Right lobe of liver (tissue), 6 donors: Measurements from ENCODE around the gene NRXN2. TPM values are rescaled to one million over a fixed set of nuclear protein-coding genes. Genes with fewer than 3 reads are reported as not detected.
"Not testable (repeated sequence)": the region's sequence is repeated elsewhere in the genome, so short reads cannot be mapped to it uniquely, and the experiment has no call there.

ENCODE experiments used
- ATAC-seq, 4 donors: fragments of 200-7000 bp; cut with Tn5 transposase; one replicate each; pipeline ENCODE4 v1.9.1; 2020; ENCODE audit warnings: mild to moderate bottlenecking in 4 of 4, moderate library complexity in 4 of 4
- DNase-seq, 3 donors: peaks; one replicate each; pipeline ENCODE4 v3.0.0-alpha.2; 2020
- H3K27ac ChIP-seq, 3 donors: fragments of 200-600 bp; one replicate each; pipeline ENCODE4 v1.8.0; 2022
- H3K27me3 ChIP-seq, 2 donors: fragments of 200-600 bp; one replicate each; pipeline ENCODE4 v1.8.0; 2022
- H3K36me3 ChIP-seq, 4 donors: fragments of 200-600 bp; sonication (generic) in 1 of 4; one replicate each; pipeline versions ENCODE4 v1.5.1 to v1.8.0; 2017 to 2022; ENCODE audit warnings: control low read depth in 1 of 4
- H3K4me1 ChIP-seq, 4 donors: fragments of 200-600 bp; sonication (generic) in 1 of 4; one replicate each; pipeline versions ENCODE4 v1.5.1 to v1.8.0; 2017 to 2022; ENCODE audit warnings: control low read depth in 1 of 4
- H3K4me3 ChIP-seq, 3 donors: fragments of 200-600 bp; one replicate each; pipeline ENCODE4 v1.8.0; 2022
- H3K9me3 ChIP-seq, 4 donors: fragments of 200-600 bp; sonication (generic) in 1 of 4; one replicate each; pipeline versions ENCODE4 v1.5.1 to v1.8.0; 2017 to 2022; ENCODE audit warnings: control low read depth in 1 of 4
- POLR2A ChIP-seq: fragments of 450-650 bp; IDR thresholded peaks from one replicate; pipeline ENCODE4 v1.6.1; 2017; ENCODE audit warnings: antibody characterized with exemption, mild to moderate bottlenecking
- WGBS: methylation state at CpG from one replicate; pipeline ENCODE4 v1.1.6; 2018; ENCODE audit warnings: low coverage, low lambda C conversion rate; ENCODE audit not compliant: insufficient coverage; ENCODE audit errors: missing lambda C conversion rate; 5-methylcytosine and 5-hydroxymethylcytosine counted together
- intact Hi-C, 2 donors: fragments of 100-400 bp; cut with DNase I; formaldehyde crosslinking; loops; one replicate each; pipeline versions ENCODE4 v1.11.2 to v1.14.1; 2022
- total RNA-seq, 6 experiments: library from RNA; depleted of rRNA in 2 of 6; stranded (reverse); fragments of >200 nt in 2 of 6; fragmentation: NEBNext Ultra II Directional in 3 of 6; extraction: Animal tissue kit (Norgen Biotek cat#: 25700) in 3 of 6; gene quantifications; one replicate each; pipeline versions ENCODE4 v1.1.0 to v1.2.4, GENCODE V29; 2016 to 2023
- TF ChIP-seq, protein P1 (sequence below), 4 donors: fragments of 200-600 bp in 3 of 4; fragments of 450-650 bp in 1 of 4; IDR thresholded peaks; one replicate each; pipeline versions ENCODE4 v1.5.1 to v1.8.0; 2016 to 2022; ENCODE audit warnings: antibody characterized with exemption in 4 of 4, mild to moderate bottlenecking in 2 of 4
- donor health status: DM: no; HTN: yes; CAD: no.
- donor health status: DM: no; HTN: no; CAD: no.
- donor health status: DM: no; HTN: no; CAD: no.
- donor health status: DM: no; HTN: yes; CAD: no.
- donor health status: DM: no; HTN: yes; CAD: no.

NRXN2 gene
- total RNA-seq, 6 experiments from 2014 or later: 1.6 to 7.7 (median 2.3) TPM

DNA sequence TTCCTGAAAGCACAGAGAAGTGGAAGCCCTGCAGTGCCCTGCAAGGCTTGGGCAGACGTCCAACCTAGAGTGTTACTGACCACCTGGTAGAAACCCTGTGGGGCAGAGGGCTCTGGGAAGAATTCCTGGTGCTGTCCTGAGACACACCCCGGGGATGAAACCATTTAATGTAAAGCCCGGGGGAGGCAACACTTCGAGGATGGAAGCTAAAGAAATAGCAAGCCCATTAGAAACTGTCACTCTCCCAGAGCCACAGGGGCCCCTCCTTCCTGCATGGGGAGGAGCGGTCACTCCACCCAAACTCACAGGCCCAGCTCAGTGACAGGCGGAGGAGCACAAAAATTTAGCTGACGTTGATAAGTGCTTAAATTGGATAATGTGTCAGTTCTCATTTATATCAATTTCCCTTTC lies 57.6 kb downstream of the NRXN2 start:
- Histone ChIP-seq H3K4me3 (no peak overlapping the region), H3K9me3 (no peaks in the 10 kb centered on the region), H3K36me3 (no peaks in the 10 kb centered on the region), H3K4me1 (no peaks in the 10 kb centered on the region), H3K27ac (no peak overlapping the region), H3K27me3 (no peaks in the 10 kb centered on the region)
- WGBS: 49% methylated on average over 7 of the region's 7 CpGs
- ATAC-seq: peak; percentile 45 to 74 (median 50)
- intact Hi-C loops: no loop called here
- TF ChIP-seq, protein P1, sequence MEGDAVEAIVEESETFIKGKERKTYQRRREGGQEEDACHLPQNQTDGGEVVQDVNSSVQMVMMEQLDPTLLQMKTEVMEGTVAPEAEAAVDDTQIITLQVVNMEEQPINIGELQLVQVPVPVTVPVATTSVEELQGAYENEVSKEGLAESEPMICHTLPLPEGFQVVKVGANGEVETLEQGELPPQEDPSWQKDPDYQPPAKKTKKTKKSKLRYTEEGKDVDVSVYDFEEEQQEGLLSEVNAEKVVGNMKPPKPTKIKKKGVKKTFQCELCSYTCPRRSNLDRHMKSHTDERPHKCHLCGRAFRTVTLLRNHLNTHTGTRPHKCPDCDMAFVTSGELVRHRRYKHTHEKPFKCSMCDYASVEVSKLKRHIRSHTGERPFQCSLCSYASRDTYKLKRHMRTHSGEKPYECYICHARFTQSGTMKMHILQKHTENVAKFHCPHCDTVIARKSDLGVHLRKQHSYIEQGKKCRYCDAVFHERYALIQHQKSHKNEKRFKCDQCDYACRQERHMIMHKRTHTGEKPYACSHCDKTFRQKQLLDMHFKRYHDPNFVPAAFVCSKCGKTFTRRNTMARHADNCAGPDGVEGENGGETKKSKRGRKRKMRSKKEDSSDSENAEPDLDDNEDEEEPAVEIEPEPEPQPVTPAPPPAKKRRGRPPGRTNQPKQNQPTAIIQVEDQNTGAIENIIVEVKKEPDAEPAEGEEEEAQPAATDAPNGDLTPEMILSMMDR (IDR thresholded peaks at IDR 0.05): no peak
- no peak for TF ChIP-seq POLR2A
- DNase-seq: no peak

DNA sequence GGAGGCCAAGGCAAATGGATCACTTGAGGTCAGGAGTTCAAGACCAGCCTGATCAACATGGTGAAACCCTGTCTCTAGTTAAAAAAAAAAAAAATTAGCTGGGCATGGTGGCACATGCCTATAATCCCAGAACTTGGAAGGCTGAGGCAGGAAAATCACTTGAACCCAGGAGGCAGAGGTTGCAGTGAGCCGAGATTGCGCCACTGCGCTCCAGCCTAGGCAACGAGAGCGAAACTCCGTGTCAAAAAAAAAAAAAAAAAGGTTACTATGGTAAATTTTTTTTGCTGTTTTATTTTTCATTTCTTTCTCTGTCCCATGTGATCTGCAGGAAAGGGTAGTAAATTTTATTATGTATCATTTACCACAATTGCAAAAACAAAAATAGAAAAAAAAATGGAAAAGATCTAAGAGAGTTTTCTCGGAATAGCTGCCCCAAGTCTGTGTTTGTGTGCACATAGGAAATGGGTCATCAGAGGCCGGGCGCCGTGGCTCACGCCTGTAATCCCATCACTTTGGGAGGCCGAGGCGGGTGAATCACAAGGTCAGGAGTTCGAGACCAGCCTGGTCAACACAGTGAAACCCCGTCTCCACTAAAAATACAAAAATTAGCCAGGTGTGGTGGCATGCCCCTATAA lies 58.6 kb downstream of the NRXN2 start:
- peak in 1 of 4 donors; percentile 13 for ATAC-seq
- H3K9me3 ChIP-seq, H3K36me3 ChIP-seq, H3K4me1 ChIP-seq, H3K27me3 ChIP-seq, H3K27ac ChIP-seq, DNase-seq, intact Hi-C loops, H3K4me3 ChIP-seq: not testable (repeated sequence)
- 72% methylated on average over 13 of the region's 15 CpGs for WGBS

DNA sequence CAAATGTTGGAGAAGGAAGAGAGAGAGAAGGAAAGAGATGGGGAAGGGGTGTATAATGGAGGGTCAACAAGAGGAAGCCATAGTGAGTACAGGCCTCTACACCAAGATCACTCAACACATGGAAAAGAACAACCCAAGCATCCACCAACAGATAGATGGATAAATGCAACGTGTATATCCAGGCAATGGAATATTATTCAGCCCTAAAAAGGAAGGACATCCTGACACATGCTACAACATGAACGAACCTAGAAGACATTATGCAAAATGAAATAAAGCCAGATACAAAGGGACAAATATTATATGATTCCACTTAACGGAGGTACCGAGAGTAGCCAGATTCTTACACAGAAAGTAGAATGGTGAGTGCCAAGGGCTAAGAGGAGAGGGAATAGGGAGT lies 59.3 kb downstream of the NRXN2 start:
- H3K36me3 ChIP-seq: no peaks in the 10 kb centered on the region
- no peak for DNase-seq
- intact Hi-C loops: no loop called here
- peaks cover 0 to 11% (median 0%) of the 10 kb centered on the region in 4 donors for H3K4me1 ChIP-seq
- ATAC-seq: no peak
- no peaks in the 10 kb centered on the region for H3K27me3 ChIP-seq
- WGBS: 93% methylated on average over 4 of the region's 4 CpGs
- TF ChIP-seq, protein P1 (IDR thresholded peaks at IDR 0.05): no peak
- TF ChIP-seq POLR2A: no peak
- no peak overlapping the region for H3K4me3 ChIP-seq
- no peaks in the 10 kb centered on the region for H3K9me3 ChIP-seq
- H3K27ac ChIP-seq: no peak overlapping the region

DNA sequence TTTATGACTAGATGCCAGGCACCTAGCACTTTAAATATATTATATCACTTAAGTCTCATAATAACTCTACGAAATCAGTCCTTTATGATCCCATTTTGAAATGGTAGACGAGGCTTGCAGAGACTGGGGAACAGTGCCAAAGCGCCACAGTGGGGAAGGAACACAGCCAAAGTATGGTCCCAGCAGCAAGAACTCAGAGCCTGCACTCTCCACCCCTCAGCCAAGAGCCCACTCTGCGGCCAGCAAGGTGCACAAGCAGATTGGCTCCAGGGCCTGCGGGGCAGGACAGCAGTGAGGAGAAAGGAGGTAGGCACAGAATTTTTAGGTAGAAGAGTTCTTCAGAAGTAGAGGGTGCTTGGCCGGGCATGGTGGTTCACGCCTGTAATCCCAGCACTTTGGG lies 61.4 kb downstream of the NRXN2 start:
- whole genome bisulfite sequencing: 60% methylated on average over 3 of the region's 7 CpGs
- H3K4me3 ChIP-seq: no peak overlapping the region
- ATAC-seq (no peak), DNase-seq (no peak)
- no peaks in the 10 kb centered on the region for H3K36me3 ChIP-seq
- TF ChIP-seq, protein P1 (IDR thresholded peaks at IDR 0.05): no peak
- no peak for TF ChIP-seq POLR2A
- H3K9me3 ChIP-seq: no peaks in the 10 kb centered on the region
- H3K27me3 ChIP-seq: no peaks in the 10 kb centered on the region
- H3K4me1 ChIP-seq: peaks cover 0 to 24% (median 0%) of the 10 kb centered on the region in 4 donors
- no peak overlapping the region for H3K27ac ChIP-seq
- intact Hi-C loops: no loop called here

DNA sequence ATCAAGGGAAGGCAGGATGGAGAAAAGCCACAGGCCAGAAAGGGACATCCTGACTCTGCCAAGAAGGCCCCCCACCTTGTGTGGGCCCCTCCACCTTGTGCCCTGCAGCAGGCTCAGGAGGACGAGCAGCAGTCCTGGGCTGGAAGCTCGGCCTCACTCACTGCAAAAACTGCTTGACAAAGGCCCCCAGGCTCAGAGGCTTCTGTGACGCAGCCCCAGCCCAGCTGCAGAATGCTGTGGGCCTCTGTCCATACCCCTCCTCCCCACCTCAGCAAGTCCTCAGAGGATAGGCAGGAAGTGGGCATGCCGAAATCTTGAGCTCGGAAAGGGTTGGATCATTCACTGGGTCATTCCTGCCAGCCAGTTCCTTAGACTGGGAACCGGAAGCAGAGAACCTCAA lies 61.9 kb downstream of the NRXN2 start:
- Histone ChIP-seq H3K27me3 (no peaks in the 10 kb centered on the region), H3K4me1 (peaks cover 0 to 29% (median 0%) of the 10 kb centered on the region in 4 donors), H3K4me3 (no peak overlapping the region), H3K27ac (no peak overlapping the region), H3K9me3 (no peaks in the 10 kb centered on the region), H3K36me3 (no peaks in the 10 kb centered on the region)
- intact Hi-C loops: no loop called here
- TF ChIP-seq, protein P1 (IDR thresholded peaks at IDR 0.05): no peak
- no peak for TF ChIP-seq POLR2A
- DNase-seq (no peak), ATAC-seq (no peak)
- WGBS: 29% methylated on average over 1 of the region's 6 CpGs
